Middle frontal gyrus (tissue), 1 donor: ENCODE results near the gene TBX18.

Source experiments
- DNase-seq: peaks from one replicate; pipeline ENCODE4 v3.0.0-alpha.2; 2015; ENCODE audit warnings: low spot score; ENCODE audit errors: extremely low spot score

The TBX18 gene

DNA sequence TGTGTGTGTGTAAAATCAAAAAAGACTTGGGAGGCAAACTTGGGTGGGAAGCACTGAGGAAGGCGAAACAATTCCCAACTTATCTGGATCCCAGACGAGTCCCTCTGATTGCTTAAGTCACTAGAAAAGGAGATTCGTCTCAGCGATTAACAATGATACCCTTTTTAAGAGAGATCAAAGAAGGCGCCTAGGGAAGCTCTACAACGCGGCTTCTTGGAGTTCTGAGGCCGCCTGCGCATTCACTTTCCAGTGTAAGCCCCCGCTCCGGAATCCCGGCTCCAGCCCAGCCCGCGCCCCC, 8.7 kb upstream of the TBX18 start:
- no peak for DNase-seq

DNA sequence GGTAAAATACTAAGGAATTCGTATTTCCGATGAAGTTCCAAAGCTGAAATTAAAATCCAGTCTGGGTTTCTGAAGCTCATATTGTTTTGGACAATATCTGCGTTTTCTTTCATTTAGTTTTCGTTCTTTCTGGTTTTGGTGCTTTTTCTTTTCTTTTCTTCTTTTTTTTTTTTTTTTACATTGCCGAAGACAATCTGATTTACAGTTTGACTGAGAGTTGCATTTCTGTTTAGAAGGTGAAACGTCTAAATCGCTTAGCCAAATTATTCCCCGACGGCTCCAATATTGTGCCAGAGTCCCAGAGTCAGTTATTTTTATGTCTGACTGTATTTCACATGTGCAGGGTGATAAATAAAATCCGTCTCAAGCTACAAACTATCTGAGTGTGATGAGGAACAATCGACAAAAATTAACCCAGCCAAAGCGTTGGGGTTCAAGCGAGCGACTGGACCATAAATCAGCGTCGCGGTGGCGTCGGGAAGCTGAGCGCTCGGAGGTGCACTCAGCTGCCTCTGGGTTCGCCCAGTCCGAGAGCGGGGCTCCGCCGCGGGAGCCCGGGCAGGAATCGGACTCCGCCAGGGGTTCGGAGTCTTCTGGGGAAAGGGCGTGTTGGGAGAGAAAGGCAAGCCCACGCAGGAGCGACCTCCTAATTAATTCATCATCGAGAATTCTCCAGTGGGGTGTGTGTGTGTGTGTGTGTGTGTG, 8.2 kb upstream of the TBX18 start:
- no peak for DNase-seq

DNA sequence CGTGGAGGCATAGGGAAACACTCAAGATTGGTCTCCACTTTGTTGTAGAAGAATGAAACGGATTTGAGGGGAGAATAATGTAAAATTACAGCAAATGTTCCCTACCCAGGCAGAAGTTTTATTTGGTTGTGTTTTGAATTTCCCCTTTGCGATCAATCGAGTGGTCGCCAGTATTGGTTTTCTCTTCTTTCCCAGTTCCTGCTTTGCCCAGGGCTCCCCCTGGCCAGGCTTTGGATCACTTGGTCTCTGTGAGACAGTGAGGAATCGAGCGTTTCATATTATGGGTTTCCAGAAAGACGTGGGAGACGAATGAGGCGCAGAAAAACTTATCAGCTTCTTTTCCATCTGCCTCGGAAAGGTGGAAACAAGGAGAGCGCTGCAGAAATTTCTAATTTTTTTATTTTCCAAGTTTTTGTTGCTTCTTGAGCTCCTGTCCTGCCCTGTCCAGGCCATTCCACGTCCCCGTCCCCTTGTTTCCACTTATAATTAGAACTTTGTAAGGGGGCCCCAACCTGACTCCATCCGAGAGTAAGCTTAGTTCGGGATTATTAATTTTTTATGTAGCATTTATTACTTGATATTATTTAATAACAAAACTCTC, 7.5 kb upstream of the TBX18 start:
- no peak for DNase-seq

DNA sequence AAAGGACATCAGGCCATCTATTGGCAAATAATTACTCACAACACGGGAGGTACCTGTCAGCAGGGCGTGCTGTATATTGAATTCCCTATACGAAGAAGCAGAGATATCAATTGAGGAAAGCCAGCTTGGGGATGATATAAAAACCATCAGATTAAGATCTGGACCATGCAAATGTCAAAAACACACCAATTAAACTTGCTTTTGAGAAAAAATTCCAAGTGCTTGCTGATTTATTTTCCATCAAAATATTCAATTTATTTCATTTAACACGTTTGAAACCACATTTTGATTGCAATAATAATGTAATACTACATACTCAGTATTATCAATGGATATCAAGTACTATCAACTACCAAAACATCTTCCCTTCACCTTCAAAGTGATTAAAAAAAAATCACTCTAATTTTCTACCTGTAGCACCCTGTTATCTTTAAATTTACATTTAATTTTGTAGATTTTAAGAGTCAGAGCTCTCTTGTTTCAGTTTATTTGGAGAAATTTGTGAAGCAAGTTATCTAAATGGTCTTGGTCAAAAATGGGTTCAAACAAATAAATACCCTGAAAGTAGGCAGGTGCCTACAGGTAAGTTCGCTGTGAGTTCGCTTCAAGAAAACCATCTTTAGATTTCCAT, 6.8 kb upstream of the TBX18 start:
- DNase-seq = no peak

DNA sequence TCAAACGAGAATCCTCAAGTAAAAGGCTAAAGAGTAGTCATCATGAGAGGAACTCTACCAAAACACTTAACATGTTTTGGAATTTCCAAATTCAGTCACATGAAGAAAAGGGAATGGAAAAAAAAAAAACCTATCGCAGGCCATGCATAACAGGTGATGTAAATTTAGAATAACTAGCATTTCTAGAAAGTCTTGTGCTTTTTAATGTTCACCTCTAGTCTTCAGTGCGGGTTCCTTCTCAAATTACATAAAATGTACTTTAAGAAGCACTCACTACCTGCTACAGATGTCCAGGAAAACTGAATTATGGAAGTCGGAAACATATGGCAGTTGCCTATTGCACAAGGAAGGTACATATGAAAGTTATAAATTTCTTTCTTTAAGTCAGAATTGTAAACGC, 6.1 kb upstream of the TBX18 start:
- DNase-seq = no peak

DNA sequence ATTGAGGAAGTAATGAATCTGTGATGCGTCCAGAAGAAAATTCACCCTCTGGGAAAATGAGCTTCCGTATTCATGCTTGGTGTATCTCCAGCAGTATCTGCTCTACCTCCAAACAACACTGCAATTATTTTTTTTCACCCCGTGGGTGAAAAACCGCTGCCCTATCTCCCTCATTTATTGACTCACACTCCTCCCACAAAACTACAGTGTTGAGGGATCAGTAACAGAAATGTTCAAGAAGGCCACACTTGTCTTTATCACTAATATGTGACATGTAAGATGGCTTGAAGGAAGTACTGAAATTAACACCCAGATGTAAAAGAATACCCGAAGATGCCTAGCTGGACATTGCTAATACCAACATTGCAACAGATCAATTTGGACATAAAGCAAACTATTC, 4.9 kb upstream of the TBX18 start:
- DNase-seq = no peak

DNA sequence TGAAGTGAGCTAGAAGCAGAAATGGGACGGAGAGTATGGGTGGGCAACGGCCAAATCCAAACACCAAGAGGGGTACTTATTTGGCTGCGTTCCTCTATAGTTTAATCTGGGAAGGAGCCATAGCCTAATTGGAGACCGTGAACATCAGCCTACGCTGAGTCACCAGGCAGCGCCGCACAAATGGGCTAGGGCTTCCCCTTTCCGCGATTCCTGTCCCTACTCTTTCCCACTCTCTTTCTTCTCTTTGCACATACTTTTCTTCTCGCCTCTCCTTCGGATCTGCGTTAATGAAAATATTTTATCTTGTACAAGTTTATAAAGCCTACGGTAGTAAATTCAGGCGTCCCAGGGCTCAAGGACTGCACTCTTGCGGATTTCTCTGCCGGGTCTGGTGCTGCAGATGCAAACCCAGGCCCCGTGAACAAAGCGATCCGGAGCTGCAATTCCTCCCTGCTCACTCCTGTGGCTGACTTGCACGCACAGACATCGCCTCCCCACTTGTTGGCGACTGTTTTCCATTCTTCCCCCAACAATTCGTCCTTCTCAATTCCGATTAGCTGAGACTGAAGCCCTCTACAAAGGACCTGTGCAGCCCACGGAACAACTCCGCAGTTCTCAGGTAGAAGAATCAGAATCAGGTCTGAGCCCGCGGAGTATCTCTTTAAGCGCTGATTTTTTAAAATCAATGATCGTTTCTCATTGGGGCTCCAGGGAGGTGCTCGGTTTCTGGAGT, 4.2 kb upstream of the TBX18 start:
- no peak for DNase-seq

DNA sequence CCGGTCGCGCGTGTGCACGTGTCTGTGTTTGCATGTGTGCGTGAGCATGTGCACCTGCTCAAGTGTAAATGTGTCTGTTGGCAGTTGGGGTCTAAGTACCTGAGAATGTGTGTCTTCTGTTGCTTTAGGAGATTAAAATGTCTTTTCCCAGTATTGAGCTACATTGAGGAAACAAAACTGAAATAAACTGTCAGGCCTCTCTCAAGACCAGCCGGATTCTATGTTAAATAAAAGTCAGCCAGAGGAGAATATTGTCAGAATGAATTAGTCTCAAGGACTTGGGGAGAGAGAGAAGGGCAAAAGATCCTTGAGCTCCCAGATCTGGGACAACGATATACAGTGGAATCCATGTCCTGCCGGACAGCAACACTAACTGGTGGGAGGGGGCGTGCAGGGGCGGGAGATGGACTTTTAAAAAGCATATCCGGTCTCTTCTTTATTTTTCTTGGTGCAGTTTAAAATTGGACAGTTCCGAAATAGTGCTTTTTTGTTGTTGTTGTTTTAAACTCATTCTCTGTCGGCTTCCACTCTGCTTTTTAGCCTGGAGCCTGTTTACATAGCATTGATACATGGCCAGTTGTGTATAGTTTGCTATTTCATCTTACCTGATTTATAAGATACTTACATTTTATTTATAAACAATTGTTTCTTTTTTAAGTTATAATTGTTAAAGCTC, 3.3 kb upstream of the TBX18 start:
- DNase-seq = no peak

DNA sequence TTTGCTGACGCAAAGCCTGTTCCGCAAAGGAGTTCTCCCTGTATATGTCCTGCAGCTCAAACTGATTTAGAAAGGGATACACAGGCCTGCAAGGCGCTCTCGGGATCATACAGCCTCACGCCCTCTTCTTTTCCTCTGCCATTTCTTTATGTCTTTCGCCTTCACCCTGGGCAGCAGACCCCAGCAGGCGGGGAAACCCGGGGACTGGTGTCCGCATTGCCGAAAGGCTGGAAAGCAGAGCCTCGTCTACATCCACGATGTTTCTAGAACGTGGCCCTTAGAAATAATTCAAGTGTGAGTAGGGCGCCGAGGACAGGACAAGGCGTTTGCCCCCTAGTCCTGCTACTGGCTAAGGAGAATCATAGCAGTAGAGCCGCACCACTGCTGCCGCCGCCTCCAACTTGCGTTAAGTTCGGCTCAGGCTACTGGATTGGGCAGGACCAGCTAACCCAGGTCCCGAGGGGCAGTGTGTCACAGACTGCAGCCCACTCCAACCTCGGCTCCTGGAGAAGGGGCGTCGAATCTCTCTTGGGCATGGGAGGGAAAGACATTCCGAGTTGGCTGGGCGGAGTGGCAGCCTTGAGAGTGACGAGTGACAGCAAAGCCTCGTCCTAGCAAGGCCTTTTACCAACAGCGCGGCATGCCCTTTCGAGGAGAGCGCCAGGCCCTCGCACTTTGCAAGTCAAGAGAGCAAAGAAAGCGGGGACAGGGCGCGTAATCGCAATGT, 2.6 kb upstream of the TBX18 start:
- no peak for DNase-seq

DNA sequence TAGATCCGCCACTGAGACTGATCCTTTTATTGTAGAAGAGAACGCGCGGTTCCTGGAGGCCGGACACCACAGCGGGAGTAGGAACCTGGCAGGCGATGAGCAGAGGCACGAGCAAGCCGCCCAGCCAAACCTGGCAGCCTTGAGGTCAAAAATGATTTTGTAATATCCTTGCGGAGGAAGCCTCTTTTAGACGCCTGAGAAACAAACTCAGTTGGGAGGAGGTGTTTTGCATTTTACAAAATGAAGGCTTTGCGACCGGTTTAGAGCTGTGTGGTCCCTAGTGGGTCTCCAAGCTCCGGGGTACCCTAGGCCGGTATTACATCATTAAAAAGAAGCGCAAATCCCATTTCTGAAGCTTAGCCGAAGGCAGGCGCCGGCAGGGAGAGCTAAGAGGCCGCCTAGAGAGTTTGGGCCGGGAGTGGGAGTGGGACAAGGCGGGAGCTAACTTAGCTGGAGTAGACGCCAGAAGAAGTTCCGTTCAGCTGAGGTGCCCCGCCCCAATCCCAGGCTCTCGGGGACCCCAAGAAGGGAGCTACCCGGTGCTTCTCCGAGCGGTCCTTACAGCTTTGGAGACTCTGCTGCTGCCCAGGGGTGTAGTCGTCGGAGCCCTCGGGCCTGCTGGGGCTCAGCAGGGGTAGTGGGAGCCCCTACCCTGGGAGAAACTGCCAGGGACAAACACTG, 1.9 kb upstream of the TBX18 start:
- no peak for DNase-seq

DNA sequence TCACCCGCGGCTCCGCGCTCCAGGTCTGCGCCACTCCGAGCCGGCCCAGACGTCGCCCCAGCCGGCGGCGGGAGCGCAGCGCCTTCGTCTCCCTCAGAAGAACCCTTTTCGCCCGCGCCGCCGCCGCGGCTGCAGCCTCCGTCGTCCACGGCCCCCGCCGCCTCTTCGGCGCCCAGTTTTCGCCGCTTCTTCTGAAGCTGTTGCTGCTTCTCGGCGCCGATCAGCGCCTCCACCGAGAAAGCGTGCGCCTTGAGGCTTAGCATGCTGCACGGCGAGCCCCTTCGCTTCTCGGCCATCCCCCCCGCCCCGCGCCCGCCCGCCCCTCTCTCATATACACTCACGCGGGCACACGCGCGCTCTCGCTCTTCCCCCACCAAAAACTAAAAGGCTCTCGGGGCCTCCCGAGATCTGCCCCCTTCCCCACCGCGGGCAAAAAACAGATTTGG, 489 bp downstream of the TBX18 start:
- DNase-seq = no peak

DNA sequence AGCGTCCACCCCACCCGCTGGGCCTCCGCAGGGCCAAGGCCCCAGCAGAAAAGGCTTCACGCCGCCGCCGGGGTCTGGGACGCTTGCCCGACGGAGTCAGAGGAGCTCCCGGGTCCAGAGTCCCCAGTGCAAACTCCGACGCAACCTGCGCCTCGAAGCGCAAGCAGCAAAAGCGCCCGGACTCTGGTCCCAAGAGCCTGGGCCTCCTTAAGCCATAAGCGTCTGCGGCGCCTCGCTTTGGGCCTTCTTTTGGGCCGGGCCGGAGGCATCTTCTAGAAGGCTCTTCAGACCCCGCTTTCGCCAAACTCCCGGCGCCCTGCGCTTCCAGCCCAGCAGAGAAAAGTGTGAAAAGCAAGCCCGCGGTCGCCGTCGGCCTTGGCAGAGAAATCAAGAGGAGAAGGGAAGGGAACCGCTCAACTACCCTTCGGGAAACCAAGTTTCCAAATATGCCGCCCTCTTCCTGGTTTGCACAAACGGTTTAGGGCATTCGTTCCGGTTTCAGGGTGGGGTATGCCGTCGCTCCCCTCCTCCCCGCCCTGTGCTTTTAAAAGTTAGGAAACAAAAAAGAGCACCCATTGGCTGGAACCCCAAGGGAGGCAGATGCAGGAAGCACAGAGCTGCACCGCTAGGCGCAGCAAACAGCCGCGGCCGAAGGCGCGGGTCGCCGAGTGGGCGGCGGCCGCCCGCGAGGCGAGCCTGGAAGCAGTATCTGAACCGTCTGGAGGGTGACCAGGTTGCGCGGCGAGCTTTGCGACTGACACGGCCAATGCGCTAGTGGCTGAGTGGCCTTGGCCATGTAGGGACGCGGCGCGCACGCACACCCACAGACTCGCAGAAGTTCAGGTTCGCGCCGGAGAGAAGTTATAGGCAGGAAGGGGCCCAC, 1.2 kb downstream of the TBX18 start:
- DNase-seq = no peak

DNA sequence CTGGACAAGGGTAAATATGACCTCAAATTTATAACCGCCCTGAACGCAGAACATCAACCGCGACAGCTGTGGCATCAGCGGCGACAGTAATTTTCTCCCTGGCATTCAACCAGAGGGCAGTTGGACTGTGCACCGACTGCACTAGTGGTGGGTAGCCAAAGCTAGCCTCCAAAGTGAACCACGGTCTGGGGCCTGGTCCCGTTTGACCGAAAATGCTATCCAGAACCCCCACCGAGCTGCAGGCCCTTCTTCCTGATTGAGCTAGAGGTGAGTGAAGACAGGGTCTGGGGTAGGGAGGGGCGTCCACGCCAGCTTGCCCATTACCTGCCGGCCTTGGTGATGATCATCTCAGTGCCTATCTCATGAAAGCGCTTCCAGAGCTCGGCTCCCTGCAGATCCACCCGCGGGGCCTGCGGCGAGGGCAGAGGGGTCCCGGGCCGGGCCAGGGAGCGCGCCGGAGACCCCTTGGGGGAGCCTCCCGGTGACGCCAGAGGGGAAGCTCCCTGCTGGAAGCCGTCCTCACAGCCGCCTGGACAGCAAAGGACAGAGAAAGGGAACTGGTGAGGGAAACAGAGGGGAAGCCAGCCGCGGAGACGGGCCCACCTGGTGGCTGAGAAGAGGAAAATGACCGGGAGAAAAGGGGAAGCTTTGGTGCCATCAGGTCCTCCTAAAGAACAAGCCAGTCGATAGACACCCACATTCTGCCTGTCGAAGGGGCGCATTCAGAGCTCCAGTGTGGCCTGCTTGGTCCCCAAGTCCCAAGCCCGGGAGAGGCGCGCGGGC, 2.0 kb downstream of the TBX18 start:
- no peak for DNase-seq

DNA sequence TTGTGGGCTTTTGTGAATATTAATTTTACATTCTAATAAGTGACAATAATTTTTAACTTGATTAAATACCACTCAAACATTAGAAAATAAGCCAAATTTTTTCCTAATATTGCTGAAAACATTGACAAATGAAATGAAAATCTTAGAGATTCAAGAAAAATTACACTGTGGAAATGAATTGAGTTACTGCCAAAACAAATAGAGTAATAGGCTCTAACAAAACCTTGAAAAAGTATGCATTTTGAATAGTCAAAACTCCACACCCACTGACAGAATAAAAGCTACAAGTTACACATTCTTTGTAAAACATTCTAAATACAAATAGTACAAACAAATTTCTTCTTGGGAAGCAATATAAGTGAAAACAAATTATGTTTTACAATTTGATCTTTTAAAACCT, 5.9 kb downstream of the TBX18 start:
- no peak for DNase-seq

DNA sequence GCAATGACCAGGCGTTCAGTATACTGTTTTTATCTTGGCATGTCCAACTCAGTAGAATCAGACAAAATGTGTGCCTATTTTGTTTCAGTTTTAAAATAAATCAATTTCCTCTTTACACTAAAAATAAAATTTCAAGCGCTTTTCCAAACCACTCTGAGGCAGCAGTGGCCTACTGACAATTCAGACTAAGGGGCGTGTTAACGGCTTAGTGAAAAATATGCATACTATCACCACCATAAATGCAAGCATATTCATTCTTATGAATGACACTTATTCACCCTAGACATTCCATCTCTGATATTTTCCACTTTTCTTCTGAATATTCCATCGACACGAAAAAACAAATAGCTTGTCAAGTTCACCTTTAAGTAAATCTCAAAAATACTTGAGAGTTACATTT, 7.5 kb downstream of the TBX18 start:
- no peak for DNase-seq

DNA sequence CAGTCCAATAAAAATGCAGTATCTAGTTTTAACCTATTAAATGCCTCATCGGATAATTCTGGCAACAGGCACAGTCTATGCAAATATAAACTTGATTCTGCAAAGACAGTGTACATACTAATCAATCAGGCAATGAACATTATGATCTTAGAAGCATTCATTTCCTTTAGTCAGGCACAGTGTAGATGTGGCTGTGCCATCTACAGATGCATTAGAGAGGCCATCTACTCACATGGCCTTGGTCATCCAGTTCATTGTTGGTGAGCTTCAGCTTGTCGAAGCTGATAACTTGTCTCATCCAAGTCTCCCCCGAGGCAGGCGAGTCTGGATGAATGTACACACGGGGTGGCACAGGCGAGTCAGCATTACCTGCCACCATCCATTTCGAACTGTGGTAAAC, 7.9 kb downstream of the TBX18 start:
- no peak for DNase-seq

DNA sequence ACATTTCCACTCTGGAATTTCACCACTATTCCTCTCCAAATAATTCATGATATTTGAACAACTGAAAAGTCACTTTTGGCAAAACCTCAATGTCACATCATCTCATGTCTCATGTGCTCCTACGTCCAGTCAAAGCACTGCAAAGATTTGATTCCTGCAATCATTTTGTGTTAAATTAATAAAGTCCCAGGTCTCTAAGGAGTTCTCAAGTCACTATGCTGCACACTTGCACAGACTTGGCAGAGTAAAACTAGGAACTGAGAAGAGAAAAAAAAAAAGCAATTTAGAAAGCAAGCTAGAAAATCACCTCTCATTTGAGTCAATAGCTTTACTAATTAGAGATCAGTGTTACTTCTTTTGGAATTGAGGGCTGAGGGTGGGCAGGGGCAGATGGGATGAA, 11.2 kb downstream of the TBX18 start:
- DNase-seq = no peak

DNA sequence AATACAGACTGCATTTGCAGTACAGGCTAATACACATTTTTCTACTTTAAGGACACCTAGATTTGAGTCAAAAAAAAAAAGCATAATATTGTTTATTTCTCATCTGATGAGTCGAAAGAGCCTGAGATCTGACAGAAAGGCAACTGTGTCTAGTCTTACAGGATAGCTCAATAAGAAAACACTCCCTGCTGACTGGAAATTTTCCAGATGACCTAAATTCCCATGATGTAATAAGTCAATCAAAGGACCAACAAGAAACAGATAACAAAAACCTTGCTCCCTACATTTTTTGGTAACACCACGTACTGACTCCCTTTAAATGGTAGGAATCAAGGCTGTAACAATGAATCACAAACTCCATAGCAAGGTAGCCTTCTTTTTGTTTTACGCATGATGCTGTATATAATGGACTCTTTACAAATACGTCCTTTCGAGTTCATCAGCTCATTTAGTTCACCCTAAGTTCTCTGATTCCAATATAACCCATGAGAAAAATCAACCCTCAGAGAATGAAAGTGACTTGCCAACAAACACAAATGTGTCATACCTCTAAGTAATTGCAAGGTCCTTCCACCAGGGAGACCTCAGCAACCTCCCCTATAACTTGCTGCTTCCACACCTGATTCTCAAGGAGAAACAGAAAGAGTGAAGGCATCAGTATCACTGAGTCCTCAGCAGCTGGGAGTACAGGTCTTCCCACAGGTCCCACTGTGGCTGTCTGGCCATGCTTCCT, 12.1 kb downstream of the TBX18 start:
- DNase-seq = no peak
